Endodermal cell (in vitro differentiated cells): Measurements from ENCODE around the gene MTM1. TPM values are rescaled to one million over a fixed set of nuclear protein-coding genes. Genes with fewer than 3 reads are reported as not detected.

Experiments used
- DNase-seq: peaks from one replicate; pipeline ENCODE4 v3.0.0-alpha.2; 2017
- H3K27ac ChIP-seq: 2 replicates; pipeline ENCODE4 v1.5.1; 2013; ENCODE audit warnings: mild to moderate bottlenecking, low read depth, low read length, moderate library complexity
- H3K27me3 ChIP-seq: 2 replicates; pipeline ENCODE4 v1.6.1; 2013; ENCODE audit warnings: mild to moderate bottlenecking, low read length, moderate library complexity; ENCODE audit not compliant: insufficient read depth, control insufficient read depth, poor library complexity, severe bottlenecking
- H3K36me3 ChIP-seq: 2 replicates; pipeline ENCODE4 v1.7.0; 2013; ENCODE audit warnings: mild to moderate bottlenecking, low read length, moderate library complexity; ENCODE audit not compliant: control insufficient read depth, insufficient read depth
- H3K4me1 ChIP-seq: one replicate; pipeline ENCODE4 v1.7.0; 2013; ENCODE audit warnings: low read length; ENCODE audit not compliant: control insufficient read depth, insufficient read depth
- H3K4me3 ChIP-seq: 2 replicates; pipeline ENCODE4 v1.5.1; 2013; ENCODE audit warnings: mild to moderate bottlenecking, low read length, moderate library complexity
- H3K9ac ChIP-seq: 2 replicates; pipeline ENCODE4 v1.6.1; 2013; ENCODE audit warnings: mild to moderate bottlenecking, low read length, moderate library complexity; ENCODE audit not compliant: poor library complexity, severe bottlenecking; ENCODE audit errors: extremely low read depth
- H3K9me3 ChIP-seq: 2 replicates; pipeline ENCODE4 v1.6.1; 2013; ENCODE audit warnings: mild to moderate bottlenecking, low read length, moderate library complexity; ENCODE audit not compliant: control insufficient read depth
- H3K27ac Mint-ChIP-seq: 2 replicates; pipeline ENCODE4 v1.8.0; 2020; ENCODE audit warnings: mixed read lengths
- H3K27me3 Mint-ChIP-seq: 2 replicates; pipeline ENCODE4 v1.8.0; 2021; ENCODE audit warnings: mild to moderate bottlenecking, mixed read lengths; ENCODE audit not compliant: insufficient read depth
- H3K36me3 Mint-ChIP-seq: 2 replicates; pipeline ENCODE4 v1.8.0; 2020; ENCODE audit warnings: low read depth, mixed read lengths
- H3K4me1 Mint-ChIP-seq: 2 replicates; pipeline ENCODE4 v1.8.0; 2020; ENCODE audit warnings: mixed read lengths
- H3K4me3 Mint-ChIP-seq: 2 replicates; pipeline ENCODE4 v1.8.0; 2020; ENCODE audit warnings: mild to moderate bottlenecking, moderate library complexity, mixed read lengths
- H3K9me3 Mint-ChIP-seq: 2 replicates; pipeline ENCODE4 v1.8.0; 2020; ENCODE audit warnings: mild to moderate bottlenecking, mixed read lengths
- CTCF ChIP-seq: fragments of 200-600 bp; sonication (generic); conservative IDR thresholded peaks from 2 replicates; pipeline ENCODE4 v1.5.0; 2021; ENCODE audit warnings: antibody characterized with exemption, mild to moderate bottlenecking
- WGBS, 2 experiments: methylation state at CpG; one replicate each; pipeline versions ENCODE4 v1.1.5 to v1.1.7; 2013; ENCODE audit warnings: missing lambda C conversion rate in 2 of 2, mixed read lengths in 1 of 2; ENCODE audit not compliant: insufficient coverage in 1 of 2, insufficient read length in 1 of 2; 5-methylcytosine and 5-hydroxymethylcytosine counted together
- total RNA-seq, 2 donors: library from RNA; stranded (reverse); fragmentation: NEBNext Ultra II Directional in 1 of 2; extraction: Animal tissue kit (Norgen Biotek cat#: 25700) in 1 of 2; gene quantifications; 2 replicates in 1 of 2; 3 replicates in 1 of 2; pipeline ENCODE4 v1.2.1, GENCODE V29; 2021

The MTM1 gene
- total RNA-seq, 2 donors from 2014 or later: 5.9 to 9.8 TPM

- no peaks in the 10 kb centered on the region for H3K27me3 Mint-ChIP-seq
- Histone ChIP-seq H3K4me3 (no peak overlapping the region), H3K27me3 (no peaks in the 10 kb centered on the region), H3K27ac (no peak overlapping the region), H3K9me3 (no peaks in the 10 kb centered on the region), H3K9ac (no peak overlapping the region), H3K4me1 (no peaks in the 10 kb centered on the region), H3K36me3 (no peaks in the 10 kb centered on the region)
- DNase-seq: no peak
- H3K9me3 Mint-ChIP-seq: peaks cover 19% of the 10 kb centered on the region
- H3K27ac Mint-ChIP-seq: no peak overlapping the region
- no peaks in the 10 kb centered on the region for H3K4me1 Mint-ChIP-seq
- H3K36me3 Mint-ChIP-seq: no peaks in the 10 kb centered on the region
- 90% methylated on average over 3 of the region's 3 CpGs; no CpG with 5 or more reads in 1 of the 2 experiments for WGBS, 2 experiments
- H3K4me3 Mint-ChIP-seq: no peak overlapping the region
- no peak for TF ChIP-seq CTCF
Measured at GRCh38 chrX:150642423-150642822, 74.0 kb downstream of the MTM1 start.

- Histone ChIP-seq H3K4me3 (no peak overlapping the region), H3K36me3 (no peaks in the 10 kb centered on the region), H3K27ac (no peak overlapping the region), H3K27me3 (no peaks in the 10 kb centered on the region), H3K9me3 (no peaks in the 10 kb centered on the region), H3K4me1 (no peaks in the 10 kb centered on the region), H3K9ac (no peak overlapping the region)
- H3K4me3 Mint-ChIP-seq: no peak overlapping the region
- WGBS, 2 experiments: no CpG with 5 or more reads among the region's 1 CpG
- no peaks in the 10 kb centered on the region for H3K36me3 Mint-ChIP-seq
- no peaks in the 10 kb centered on the region for H3K27me3 Mint-ChIP-seq
- no peak for DNase-seq
- H3K27ac Mint-ChIP-seq: no peak overlapping the region
- peaks cover 11% of the 10 kb centered on the region for H3K9me3 Mint-ChIP-seq
- H3K4me1 Mint-ChIP-seq: no peaks in the 10 kb centered on the region
- no peak for TF ChIP-seq CTCF
Measured at GRCh38 chrX:150643271-150643670, 74.8 kb downstream of the MTM1 start.

DNA sequence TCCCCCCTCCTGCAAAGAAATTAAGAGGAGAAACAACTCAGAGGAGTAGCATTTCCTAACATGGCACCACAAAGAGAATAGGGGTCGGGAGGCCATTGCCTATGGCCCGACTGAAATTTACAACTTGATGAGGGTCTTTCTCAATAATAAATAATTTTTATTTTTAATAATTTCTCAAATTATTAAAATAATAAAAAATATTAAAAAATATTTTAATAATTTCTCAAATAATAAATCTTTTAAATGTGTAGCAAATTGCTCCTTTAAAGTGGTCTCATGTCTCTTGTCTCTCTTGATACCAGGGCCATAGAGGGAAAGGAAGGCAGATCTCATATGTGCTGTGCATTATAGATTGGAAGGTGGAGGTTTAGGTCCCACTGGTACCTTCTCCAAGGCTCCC is 75.5 kb downstream of the MTM1 start:
- Histone ChIP-seq H3K27me3 (no peaks in the 10 kb centered on the region), H3K4me1 (no peaks in the 10 kb centered on the region), H3K9me3 (no peaks in the 10 kb centered on the region), H3K27ac (no peak overlapping the region), H3K36me3 (no peaks in the 10 kb centered on the region), H3K9ac (no peak overlapping the region), H3K4me3 (no peak overlapping the region)
- no peak for DNase-seq
- Mint-ChIP-seq H3K36me3 (no peaks in the 10 kb centered on the region), H3K27me3 (no peaks in the 10 kb centered on the region), H3K4me3 (no peak overlapping the region), H3K9me3 (peaks cover 11% of the 10 kb centered on the region), H3K4me1 (no peaks in the 10 kb centered on the region), H3K27ac (no peak overlapping the region)
- no CpG with 5 or more reads among the region's 2 CpGs for WGBS, 2 experiments
- no peak for TF ChIP-seq CTCF
